Measurements from ENCODE around the gene ERP44. TPM values are rescaled to one million over a fixed set of nuclear protein-coding genes. Genes with fewer than 3 reads are reported as not detected.
A peak's percentile ranks its signal among the peaks of the same experiment; 100 is the strongest.
"Not testable (repeated sequence)": the region's sequence is repeated elsewhere in the genome, so short reads cannot be mapped to it uniquely, and the experiment has no call there.

Gene ERP44
- total RNA-seq, 2 donors from 2014 or later: 11.1 to 13.9 TPM

DNA sequence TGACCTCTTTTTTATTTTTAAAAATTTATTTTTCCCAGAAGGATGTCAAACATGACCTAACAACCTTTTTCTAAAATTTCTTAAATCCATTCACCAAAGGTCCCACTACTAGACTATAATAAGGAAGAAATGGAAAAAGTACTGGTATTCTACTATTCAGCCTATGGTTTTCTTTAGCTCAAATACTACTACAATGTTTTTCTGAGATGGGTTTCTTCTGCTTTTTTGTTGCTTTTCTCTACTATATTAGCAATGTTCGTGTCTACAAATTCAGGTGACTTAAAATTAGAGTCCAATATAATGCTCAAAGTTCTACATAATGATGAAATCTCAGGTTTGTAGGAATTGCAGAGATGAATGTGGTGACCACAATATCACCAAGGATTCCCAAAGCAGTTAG, 7.9 kb downstream of the ERP44 start:
- peaks cover 17% of the 10 kb centered on the region for H3K36me3 Mint-ChIP-seq (ENCODE audit: low read depth)
- H3K9me3 Mint-ChIP-seq: no peaks in the 10 kb centered on the region
- no peak overlapping the region for H3K4me3 Mint-ChIP-seq
- peaks cover 40% of the 10 kb centered on the region for H3K4me1 Mint-ChIP-seq
- no peaks in the 10 kb centered on the region for H3K27me3 Mint-ChIP-seq
- ATAC-seq (replicated peaks): no peak
- no peak overlapping the region for H3K27ac Mint-ChIP-seq

GRCh38 chr9:100088202-100088601, 10.6 kb downstream of the ERP44 start:
- ATAC-seq (replicated peaks): peak; percentile 58
- peak overlapping the region; percentile 81 for H3K27ac Mint-ChIP-seq

GRCh38 chr9:100087218-100087617, 11.6 kb downstream of the ERP44 start:
- ATAC-seq (replicated peaks): no peak
- peak overlapping the region; percentile 81 for H3K27ac Mint-ChIP-seq
- peaks cover 4% of the 10 kb centered on the region for H3K36me3 Mint-ChIP-seq (ENCODE audit: low read depth)
- H3K27me3 Mint-ChIP-seq: no peaks in the 10 kb centered on the region
- H3K9me3 Mint-ChIP-seq: no peaks in the 10 kb centered on the region
- peak overlapping the region; percentile 66 for H3K4me3 Mint-ChIP-seq
- H3K4me1 Mint-ChIP-seq: peaks cover 60% of the 10 kb centered on the region

More at GRCh38 chr9:100088202-100088601, 10.6 kb downstream of the ERP44 start:
- H3K9me3 Mint-ChIP-seq: no peaks in the 10 kb centered on the region
- H3K4me3 Mint-ChIP-seq: peak overlapping the region; percentile 66
- H3K27me3 Mint-ChIP-seq: no peaks in the 10 kb centered on the region
- H3K36me3 Mint-ChIP-seq (ENCODE audit: low read depth): peaks cover 8% of the 10 kb centered on the region
- peaks cover 58% of the 10 kb centered on the region for H3K4me1 Mint-ChIP-seq

DNA sequence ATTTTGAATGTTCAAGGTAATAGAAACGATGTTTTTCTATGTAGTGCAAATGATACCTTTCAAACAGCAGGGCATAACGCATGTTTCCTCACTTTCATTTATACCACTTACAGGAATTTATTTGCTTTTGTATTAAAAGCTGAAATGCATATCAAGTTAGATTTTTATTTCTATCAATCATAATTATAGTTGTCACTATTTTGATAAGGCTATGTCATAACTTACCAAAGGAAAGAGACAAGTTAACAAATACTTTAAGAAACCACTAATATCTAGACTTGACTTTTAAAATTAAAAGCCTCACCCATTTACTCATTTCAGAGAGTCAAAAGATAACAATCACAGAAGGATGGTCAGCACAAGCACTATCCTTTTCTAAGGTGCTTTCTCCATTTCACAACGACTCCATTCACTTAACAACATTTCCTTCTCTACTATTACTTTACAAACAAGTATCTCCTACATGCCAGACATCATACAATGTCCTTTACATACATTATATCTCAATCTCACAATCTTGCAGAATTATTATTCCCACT, 12.6 kb downstream of the ERP44 start:
- Mint-ChIP-seq H3K4me1 (peaks cover 55% of the 10 kb centered on the region), H3K4me3 (peak overlapping the region; percentile 11), H3K36me3 (ENCODE audit: low read depth) (no peaks in the 10 kb centered on the region), H3K27me3 (no peaks in the 10 kb centered on the region), H3K9me3 (no peaks in the 10 kb centered on the region), H3K27ac (peak overlapping the region; percentile 30)
- peak; percentile 6 for ATAC-seq (replicated peaks)

DNA sequence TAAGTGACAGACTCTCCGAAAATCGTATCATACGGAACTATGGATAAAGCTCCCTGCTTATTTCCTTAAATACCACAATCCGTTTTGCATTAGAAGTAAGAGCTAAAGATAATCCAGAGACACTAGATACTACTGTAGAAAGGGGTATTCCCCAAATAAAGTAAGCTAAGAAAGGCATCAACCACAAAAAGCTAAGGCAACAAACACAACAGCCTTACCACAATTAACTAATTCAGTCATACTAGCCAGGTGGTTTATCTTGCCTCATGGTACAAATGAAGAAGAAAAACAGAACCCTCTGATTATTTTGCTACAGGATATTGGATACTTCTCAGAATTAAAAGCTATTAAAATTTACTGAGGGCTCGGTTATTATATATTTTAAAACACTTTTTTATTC, 14.1 kb downstream of the ERP44 start:
- Mint-ChIP-seq H3K4me1 (peaks cover 58% of the 10 kb centered on the region), H3K4me3 (no peak overlapping the region), H3K27ac (peak overlapping the region; percentile 79)

GRCh38 chr9:100084128-100084453, 14.7 kb downstream of the ERP44 start:
- no peaks in the 10 kb centered on the region for H3K36me3 Mint-ChIP-seq (ENCODE audit: low read depth)
- H3K27ac Mint-ChIP-seq: peak overlapping the region; percentile 75
- no peaks in the 10 kb centered on the region for H3K27me3 Mint-ChIP-seq
- peak; percentile 22 for ATAC-seq (replicated peaks)
- peaks cover 58% of the 10 kb centered on the region for H3K4me1 Mint-ChIP-seq
- H3K4me3 Mint-ChIP-seq: peak overlapping the region; percentile 49
- no peaks in the 10 kb centered on the region for H3K9me3 Mint-ChIP-seq

More for the DNA sequence above, 14.1 kb downstream of the ERP44 start:
- ATAC-seq (replicated peaks): peak; percentile 82
- no peaks in the 10 kb centered on the region for H3K36me3 Mint-ChIP-seq (ENCODE audit: low read depth)
- no peaks in the 10 kb centered on the region for H3K27me3 Mint-ChIP-seq
- H3K9me3 Mint-ChIP-seq: no peaks in the 10 kb centered on the region

DNA sequence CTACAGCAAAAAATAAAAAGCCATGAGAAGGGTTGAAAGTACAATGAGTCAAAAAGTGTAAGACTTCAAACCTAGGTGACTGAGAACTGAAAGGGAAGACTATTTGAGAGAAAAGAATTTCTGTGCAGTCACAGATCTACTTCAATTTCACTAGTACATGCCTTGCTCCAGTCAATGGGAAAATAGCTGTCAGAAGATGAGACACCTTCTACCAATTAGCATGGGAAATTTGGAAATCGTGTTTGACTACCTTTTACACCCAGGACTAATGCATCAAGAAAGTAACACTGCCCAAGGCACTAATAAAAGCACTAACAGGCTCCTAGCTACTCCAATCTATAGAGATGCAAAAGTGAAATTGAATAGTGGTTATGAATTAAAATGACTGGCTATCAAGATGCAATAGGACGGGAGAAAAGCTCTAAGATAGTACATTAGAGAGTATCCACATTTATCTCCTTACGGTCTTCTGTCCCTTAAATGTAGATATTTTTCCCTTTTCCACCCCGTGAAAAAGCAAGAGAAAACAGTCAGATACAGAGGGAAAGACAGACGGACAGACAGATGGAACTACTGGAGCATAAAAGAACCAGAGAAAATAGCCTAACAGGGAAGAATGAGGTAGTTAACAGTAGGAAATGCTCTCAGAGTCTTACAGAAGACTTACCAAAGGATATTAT, 15.2 kb downstream of the ERP44 start:
- H3K27me3 Mint-ChIP-seq: no peaks in the 10 kb centered on the region
- peak overlapping the region; percentile 75 for H3K27ac Mint-ChIP-seq
- peak; percentile 65 for ATAC-seq (replicated peaks)
- no peaks in the 10 kb centered on the region for H3K9me3 Mint-ChIP-seq
- H3K4me1 Mint-ChIP-seq: peaks cover 61% of the 10 kb centered on the region
- peak overlapping the region; percentile 49 for H3K4me3 Mint-ChIP-seq
- H3K36me3 Mint-ChIP-seq (ENCODE audit: low read depth): no peaks in the 10 kb centered on the region

DNA sequence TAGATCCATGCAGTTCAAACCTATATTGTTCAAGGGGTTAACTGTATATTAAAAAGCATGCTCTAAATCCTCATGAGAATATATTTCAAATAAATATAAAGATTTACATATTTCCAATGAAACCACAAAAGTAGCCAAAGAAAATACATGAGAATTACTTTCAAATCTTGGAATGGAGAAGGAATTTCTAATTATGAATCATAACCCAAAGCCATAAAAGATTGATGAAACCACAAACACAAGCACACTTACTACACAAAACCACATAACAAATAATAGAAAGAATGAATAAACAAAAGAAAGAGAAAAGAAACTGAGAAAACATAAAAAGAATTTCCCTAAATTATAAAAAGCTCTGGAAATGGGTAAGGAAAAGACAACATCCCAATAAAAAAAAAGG, 16.0 kb downstream of the ERP44 start:
- H3K4me1 Mint-ChIP-seq: peaks cover 53% of the 10 kb centered on the region
- ATAC-seq (replicated peaks): no peak
- H3K9me3 Mint-ChIP-seq: no peaks in the 10 kb centered on the region
- H3K27ac Mint-ChIP-seq: no peak overlapping the region
- no peaks in the 10 kb centered on the region for H3K27me3 Mint-ChIP-seq
- H3K4me3 Mint-ChIP-seq: peak overlapping the region; percentile 49
- no peaks in the 10 kb centered on the region for H3K36me3 Mint-ChIP-seq (ENCODE audit: low read depth)

DNA sequence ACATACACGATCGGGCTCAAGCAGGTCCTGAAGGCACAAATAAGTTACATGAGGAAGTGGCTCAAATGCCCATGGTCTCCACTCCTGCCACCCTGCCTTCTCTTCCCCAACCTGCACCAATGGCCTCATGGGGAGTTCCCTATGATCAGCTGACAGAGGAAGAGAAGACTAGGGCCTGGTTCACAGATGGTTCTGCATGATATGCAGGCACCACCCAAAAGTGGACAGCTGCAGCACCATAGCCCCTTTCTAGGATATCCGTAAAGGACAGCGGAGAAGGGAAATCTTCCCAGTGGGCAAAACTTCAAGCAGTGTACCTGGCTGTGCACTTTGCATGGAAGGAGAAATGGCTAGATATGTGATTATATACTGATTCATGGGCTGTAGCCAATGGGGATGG, 22.5 kb downstream of the ERP44 start:
- H3K9me3 Mint-ChIP-seq; H3K4me3 Mint-ChIP-seq; H3K36me3 Mint-ChIP-seq (ENCODE audit: low read depth); H3K27me3 Mint-ChIP-seq; H3K27ac Mint-ChIP-seq; ATAC-seq (replicated peaks): not testable (repeated sequence)
- H3K4me1 Mint-ChIP-seq: peaks cover 25% of the 10 kb centered on the region

GRCh38 chr9:100074989-100075388, 23.8 kb downstream of the ERP44 start:
- no peak for ATAC-seq (replicated peaks)
- Mint-ChIP-seq H3K4me1 (peaks cover 18% of the 10 kb centered on the region), H3K27ac (no peak overlapping the region), H3K4me3 (no peak overlapping the region), H3K36me3 (ENCODE audit: low read depth) (no peaks in the 10 kb centered on the region), H3K9me3 (no peaks in the 10 kb centered on the region), H3K27me3 (no peaks in the 10 kb centered on the region)

- Mint-ChIP-seq H3K36me3 (ENCODE audit: low read depth) (no peaks in the 10 kb centered on the region), H3K4me1 (peaks cover 18% of the 10 kb centered on the region), H3K9me3 (no peaks in the 10 kb centered on the region), H3K27me3 (no peaks in the 10 kb centered on the region), H3K4me3 (no peak overlapping the region), H3K27ac (no peak overlapping the region)
- no peak for ATAC-seq (replicated peaks)
These were observed 24.7 kb downstream of the ERP44 start for GRCh38 chr9:100074093-100074492.

DNA sequence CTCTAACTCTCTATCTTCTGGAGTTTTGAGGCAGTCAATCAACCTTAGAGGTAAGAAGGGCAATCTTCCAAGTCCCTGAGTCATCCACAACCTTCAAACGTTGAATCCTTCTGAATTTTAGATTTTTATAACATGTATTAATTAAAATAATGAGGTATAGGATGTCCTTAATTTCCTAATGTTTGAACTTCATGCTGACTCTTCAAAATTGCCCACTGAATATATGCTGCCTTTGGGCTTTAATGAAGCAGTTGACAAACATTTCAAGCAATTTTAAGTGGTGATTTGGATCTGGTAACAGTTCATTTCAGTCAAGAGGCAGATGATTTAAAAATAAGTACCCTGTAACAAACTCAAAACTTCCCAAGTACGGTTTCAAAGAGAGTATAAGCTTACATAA, 26.0 kb downstream of the ERP44 start:
- no peak overlapping the region for H3K27ac Mint-ChIP-seq
- H3K4me1 Mint-ChIP-seq: peaks cover 13% of the 10 kb centered on the region
- ATAC-seq (replicated peaks): no peak
- H3K4me3 Mint-ChIP-seq: no peak overlapping the region
- H3K9me3 Mint-ChIP-seq: no peaks in the 10 kb centered on the region
- no peaks in the 10 kb centered on the region for H3K27me3 Mint-ChIP-seq
- H3K36me3 Mint-ChIP-seq (ENCODE audit: low read depth): no peaks in the 10 kb centered on the region

DNA sequence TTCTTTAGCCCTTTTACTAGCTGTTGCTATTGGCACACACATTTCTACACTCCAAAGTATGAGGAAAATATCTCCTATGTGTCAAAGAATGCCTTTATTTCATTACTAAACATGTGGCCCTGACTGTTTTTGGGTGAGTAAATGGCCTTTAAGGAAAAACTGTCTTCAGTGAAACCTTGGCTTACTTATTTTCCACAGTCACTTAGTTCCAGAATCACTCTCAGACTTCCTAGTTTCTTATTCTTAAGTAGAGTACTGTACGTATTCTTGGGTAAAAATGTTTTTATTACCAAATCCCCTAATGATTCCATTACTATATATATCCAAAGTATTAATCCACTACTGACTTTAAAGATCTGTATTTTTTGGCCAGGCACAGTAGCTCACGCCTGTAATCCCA, 27.5 kb downstream of the ERP44 start:
- H3K4me3 Mint-ChIP-seq: no peak overlapping the region
- H3K9me3 Mint-ChIP-seq: no peaks in the 10 kb centered on the region
- no peaks in the 10 kb centered on the region for H3K36me3 Mint-ChIP-seq (ENCODE audit: low read depth)
- H3K27me3 Mint-ChIP-seq: no peaks in the 10 kb centered on the region
- no peak overlapping the region for H3K27ac Mint-ChIP-seq
- H3K4me1 Mint-ChIP-seq: peaks cover 11% of the 10 kb centered on the region
- no peak for ATAC-seq (replicated peaks)

GRCh38 chr9:100070104-100071041, 28.4 kb downstream of the ERP44 start:
- H3K27me3 Mint-ChIP-seq: no peaks in the 10 kb centered on the region
- H3K27ac Mint-ChIP-seq: no peak overlapping the region
- H3K4me3 Mint-ChIP-seq: no peak overlapping the region
- no peaks in the 10 kb centered on the region for H3K9me3 Mint-ChIP-seq
- peaks cover 9% of the 10 kb centered on the region for H3K4me1 Mint-ChIP-seq
- no peak for ATAC-seq (replicated peaks)
- H3K36me3 Mint-ChIP-seq (ENCODE audit: low read depth): no peaks in the 10 kb centered on the region

DNA sequence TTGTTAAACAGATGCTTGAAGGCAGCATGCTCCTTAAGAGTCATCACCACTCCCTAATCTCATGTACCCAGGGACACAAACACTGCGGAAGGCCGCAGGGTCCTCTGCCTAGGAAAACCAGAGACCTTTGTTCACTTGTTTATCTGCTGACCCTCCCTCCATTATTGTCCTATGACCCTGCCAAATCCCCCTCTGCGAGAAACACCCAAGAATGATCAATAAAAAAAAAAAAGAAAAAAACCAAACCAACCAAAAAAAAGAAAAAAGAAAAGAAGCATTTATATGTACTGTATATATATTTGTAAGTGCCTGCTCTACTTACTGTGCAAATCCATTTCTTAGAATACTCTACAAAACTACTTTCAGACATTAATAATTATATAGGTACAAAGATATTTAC, 29.7 kb downstream of the ERP44 start:
- ATAC-seq (replicated peaks); H3K4me3 Mint-ChIP-seq; H3K27ac Mint-ChIP-seq; H3K36me3 Mint-ChIP-seq (ENCODE audit: low read depth); H3K4me1 Mint-ChIP-seq; H3K27me3 Mint-ChIP-seq; H3K9me3 Mint-ChIP-seq: not testable (repeated sequence)

Measured in activated T-helper 17 cell treated with anti-CD3 and anti-CD28 coated beads, Interleukin-2, amount 50 U/mL, for 72 hours (primary cell).